GM12801 (cell line): ENCODE measurements around the gene PDGFD.

Source experiments
- CTCF ChIP-seq: IDR thresholded peaks from one replicate; pipeline ENCODE4 v1.5.1; 2011; ENCODE audit warnings: control low read depth; ENCODE audit not compliant: insufficient read length; ENCODE audit errors: extremely low read depth

Gene PDGFD

GRCh38 chr11:103964390-103964789 lies 199.6 kb downstream of the PDGFD start:
- no peak for TF ChIP-seq CTCF

GRCh38 chr11:103963648-103964047 lies 200.3 kb downstream of the PDGFD start:
- no peak for TF ChIP-seq CTCF

- no peak for TF ChIP-seq CTCF
These were observed 202.9 kb downstream of the PDGFD start for GRCh38 chr11:103961010-103961409.

- TF ChIP-seq CTCF = no peak
These were observed 203.8 kb downstream of the PDGFD start for GRCh38 chr11:103960108-103960507.

GRCh38 chr11:103959279-103959942 lies 204.5 kb downstream of the PDGFD start:
- no peak for TF ChIP-seq CTCF

- TF ChIP-seq CTCF = no peak
These were observed 205.3 kb downstream of the PDGFD start for GRCh38 chr11:103958475-103959215.

- no peak for TF ChIP-seq CTCF
These were observed 210.0 kb downstream of the PDGFD start for GRCh38 chr11:103953797-103954486.
